HCT116 (cell line): Measurements from ENCODE around the gene FRMPD1. TPM values are rescaled to one million over a fixed set of nuclear protein-coding genes. Genes with fewer than 3 reads are reported as not detected.

Experiments used
- ATAC-seq: fragments of 200-7000 bp; cut with Tn5 transposase; 2 replicates; pipeline ENCODE4 v1.9.1; 2020; ENCODE audit warnings: mild to moderate bottlenecking, moderate library complexity
- BruUV-seq: library from RNA; stranded (reverse); fragments of 400-500 nt; replicated peaks from 2 replicates; lab custom pipeline; 2021; lab: Mats Ljungman, UMichigan
- CTCF ChIA-PET: fragments of 300-600 bp; sonication (Branson Sonifier 250); formaldehyde crosslinking; loops from one replicate; lab custom pipeline; 2021; ENCODE audit warnings: antibody characterized with exemption; lab: Charles Lee
- POLR2A ChIA-PET: fragments of 300-600, 350-600 bp; sonication (Branson Sonifier 250); formaldehyde crosslinking; loops from one replicate; lab custom pipeline; 2021; ENCODE audit warnings: antibody characterized with exemption; lab: Charles Lee
- RAD21 ChIA-PET, 2 experiments: fragments of 300-600 bp; sonication (Branson Sonifier 250); formaldehyde crosslinking; loops; one replicate each; lab custom pipeline; 2023; ENCODE audit warnings: low total read pairs in 2 of 2; ENCODE audit not compliant: uncharacterized antibody in 2 of 2, unreplicated experiment in 2 of 2, low non-redundant PET in 1 of 2; lab: Charles Lee
- DNase-seq: peaks from one replicate; pipeline ENCODE4 v3.0.0-alpha.2; 2010; ENCODE audit warnings: low read depth, low spot score
- H2AFZ ChIP-seq: fragments of 200-600 bp; shearing (Covaris generic), sonication (generic); 2 replicates; pipeline ENCODE4 v1.6.1; 2017; ENCODE audit warnings: low read depth, mixed run types, mixed read lengths, antibody characterized with exemption, low read length; ENCODE audit not compliant: poor library complexity, severe bottlenecking
- H3K27ac ChIP-seq: 2 replicates; pipeline ENCODE4 v1.5.1; 2012; ENCODE audit warnings: low read depth, low read length
- H3K27me3 ChIP-seq: fragments of 200-600 bp; sonication (generic); 2 replicates; pipeline ENCODE4 v1.6.1; 2016; ENCODE audit warnings: mixed run types, low read length, mixed read lengths; ENCODE audit not compliant: insufficient read depth
- H3K36me3 ChIP-seq, 2 experiments: fragments of 200-500 bp in 1 of 2; fragments of 200-600 bp in 1 of 2; sonication (Bioruptor generic) in 1 of 2; sonication (generic) in 1 of 2; 2 replicates each; pipeline versions ENCODE4 v1.5.1 to v1.6.1; 2014 to 2016; ENCODE audit warnings: low read length in 2 of 2, inconsistent platforms in 1 of 2, mixed read lengths in 1 of 2, mixed run types in 1 of 2; ENCODE audit not compliant: insufficient read depth in 2 of 2, control insufficient read depth in 1 of 2
- H3K4me1 ChIP-seq, 2 experiments: fragments of 200-600 bp in 1 of 2; sonication (generic) in 1 of 2; 2 replicates each; pipeline versions ENCODE4 v1.5.1 to v1.6.1; 2012 to 2017; ENCODE audit warnings: low read length in 2 of 2, inconsistent platforms in 1 of 2, mild to moderate bottlenecking in 1 of 2, mixed read lengths in 1 of 2, mixed run types in 1 of 2, moderate library complexity in 1 of 2; ENCODE audit not compliant: insufficient read depth in 2 of 2, control insufficient read depth in 1 of 2
- H3K4me2 ChIP-seq: fragments of 200-600 bp; sonication (generic); 2 replicates; pipeline ENCODE4 v1.6.1; 2017; ENCODE audit warnings: mixed run types, low read length, mixed read lengths
- H3K4me3 ChIP-seq, 2 experiments: fragments of 200-600 bp in 1 of 2; sonication (generic) in 1 of 2; replicated peaks in 1 of 2; 2 replicates each; pipeline ENCODE4 v1.5.1; 2011 to 2016; ENCODE audit warnings: low read length in 2 of 2, control low read depth in 1 of 2, low read depth in 1 of 2, mild to moderate bottlenecking in 1 of 2, mixed read lengths in 1 of 2, mixed run types in 1 of 2
- H3K79me2 ChIP-seq: fragments of 200-600 bp; sonication (generic); 2 replicates; pipeline ENCODE4 v1.6.1; 2017; ENCODE audit warnings: mild to moderate bottlenecking, mixed run types, low read length, moderate library complexity, mixed read lengths; ENCODE audit not compliant: insufficient read depth
- H3K9ac ChIP-seq: fragments of 200-600 bp; sonication (generic); 2 replicates; pipeline ENCODE4 v1.6.1; 2016; ENCODE audit warnings: low read length, mixed read lengths
- H3K9me2 ChIP-seq: fragments of 200-600 bp; sonication (generic), shearing (Covaris generic); 2 replicates; pipeline ENCODE4 v1.6.1; 2017; ENCODE audit warnings: mixed run types, mild to moderate bottlenecking, moderate library complexity; ENCODE audit not compliant: insufficient read depth
- H3K9me3 ChIP-seq, 2 experiments: fragments of 200-500 bp in 1 of 2; fragments of 200-600 bp in 1 of 2; sonication (Bioruptor generic) in 1 of 2; sonication (generic) in 1 of 2; 2 replicates each; pipeline ENCODE4 v1.6.1; 2014 to 2017; ENCODE audit warnings: low read length in 2 of 2, mixed read lengths in 2 of 2, inconsistent platforms in 1 of 2, low read depth in 1 of 2, mild to moderate bottlenecking in 1 of 2, mixed run types in 1 of 2, moderate library complexity in 1 of 2; ENCODE audit not compliant: control insufficient read depth in 1 of 2, insufficient read depth in 1 of 2
- H4K20me1 ChIP-seq: fragments of 200-600 bp; sonication (generic), shearing (Covaris generic); 2 replicates; pipeline ENCODE4 v1.6.1; 2017; ENCODE audit warnings: mixed run types, mild to moderate bottlenecking, moderate library complexity; ENCODE audit not compliant: insufficient read depth
- ATF3 ChIP-seq: IDR thresholded peaks from 2 replicates; pipeline ENCODE4 v1.6.1; 2012
- CEBPB ChIP-seq: IDR thresholded peaks from 2 replicates; pipeline ENCODE4 v1.6.1; 2012; ENCODE audit warnings: low read depth
- EZH2phosphoT487 ChIP-seq: fragments of 200-600 bp; IDR thresholded peaks from 2 replicates; pipeline ENCODE4 v1.6.1; 2018; ENCODE audit warnings: antibody characterized with exemption, borderline replicate concordance
- JUND ChIP-seq: IDR thresholded peaks from 2 replicates; pipeline ENCODE4 v1.6.1; 2012
- POLR2AphosphoS5 ChIP-seq: IDR thresholded peaks from 2 replicates; pipeline ENCODE4 v1.6.1; 2011; ENCODE audit warnings: mild to moderate bottlenecking, low read depth, low read length, moderate library complexity
- RAD21 ChIP-seq: IDR thresholded peaks from 2 replicates; pipeline ENCODE4 v1.6.1; 2012; ENCODE audit warnings: low read depth, mild to moderate bottlenecking
- REST ChIP-seq: IDR thresholded peaks from 2 replicates; pipeline ENCODE4 v1.6.1; 2012; ENCODE audit warnings: low read depth
- SP1 ChIP-seq: IDR thresholded peaks from 2 replicates; pipeline ENCODE4 v1.6.1; 2012; ENCODE audit warnings: low read depth
- SRF ChIP-seq: IDR thresholded peaks from 2 replicates; pipeline ENCODE4 v1.6.1; 2012; ENCODE audit warnings: low read depth
- TCF7L2 ChIP-seq: IDR thresholded peaks from 2 replicates; pipeline ENCODE4 v1.7.0; 2011; ENCODE audit warnings: borderline replicate concordance, inconsistent platforms; ENCODE audit not compliant: insufficient read depth, insufficient read length; ENCODE audit errors: extremely low read depth
- ZFX ChIP-seq: fragments of 450-650 bp; IDR thresholded peaks from 2 replicates; pipeline ENCODE4 v1.6.1; 2017
- intact Hi-C: fragments of 100-400 bp; cut with micrococcal nuclease; formaldehyde crosslinking; loops from 2 replicates; pipeline ENCODE4 v1.10.0; 2022
- total RNA-seq: library from RNA; stranded (reverse); gene quantifications from one replicate; pipeline ENCODE4 v1.2.1, GENCODE V29; 2021; ENCODE audit not compliant: unreplicated experiment
- TF ChIP-seq, protein P1 (sequence below): IDR thresholded peaks from 2 replicates; pipeline ENCODE4 v1.6.1; 2011; ENCODE audit warnings: mild to moderate bottlenecking, low read length, moderate library complexity; ENCODE audit not compliant: insufficient replicate concordance; ENCODE audit errors: extremely low read depth

The FRMPD1 gene
- total RNA-seq, 1 experiment from 2014 or later = 0.52 TPM

DNA sequence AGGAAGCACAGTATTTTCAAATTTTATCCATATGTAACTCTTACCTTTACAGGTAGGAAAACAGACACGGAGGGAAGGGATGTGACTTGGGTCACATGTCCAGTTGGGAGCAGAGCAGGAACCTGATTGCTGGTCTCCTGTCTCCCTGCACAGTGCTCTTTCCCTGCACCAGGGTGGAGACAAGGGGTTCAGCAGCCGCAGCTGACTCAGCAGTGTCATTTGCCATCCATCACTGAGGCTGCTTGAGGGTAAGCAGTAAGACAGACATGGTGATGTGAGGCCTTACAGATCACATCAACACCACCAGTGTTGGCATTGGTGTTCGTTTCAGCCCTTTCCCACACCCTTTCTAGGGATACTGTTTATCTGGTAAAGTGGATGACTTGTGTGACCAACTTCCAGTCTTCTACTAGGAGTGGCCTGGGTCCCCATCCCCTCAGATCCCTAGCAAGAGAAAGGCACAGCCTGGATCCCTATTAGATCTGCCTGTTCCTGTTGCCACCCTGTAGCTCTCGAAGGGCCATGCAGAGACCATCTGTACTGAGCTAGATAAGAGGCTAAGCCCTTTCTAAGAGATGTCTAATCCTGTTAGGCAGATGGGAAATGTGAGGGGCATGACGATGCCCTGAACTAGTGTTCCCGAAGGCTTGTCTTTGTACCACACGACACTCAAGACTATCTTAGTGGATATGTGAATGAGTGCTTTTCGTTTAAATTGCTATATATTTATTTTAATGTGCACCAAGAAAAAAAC is 29.1 kb downstream of the FRMPD1 start:
- no peaks in the 10 kb centered on the region for H3K79me2 ChIP-seq
- no peaks in the 10 kb centered on the region for H3K4me1 ChIP-seq
- H3K9me2 ChIP-seq = no peaks in the 10 kb centered on the region
- ChIA-PET POLR2A (no interaction called here), RAD21 (no interaction called here), CTCF (no interaction called here)
- no peak overlapping the region for H3K4me3 ChIP-seq
- H3K9ac ChIP-seq = no peak overlapping the region
- no peak overlapping the region for H2AFZ ChIP-seq
- no peak overlapping the region for H3K27ac ChIP-seq
- H3K9me3 ChIP-seq = no peaks in the 10 kb centered on the region
- no peak overlapping the region for H3K4me2 ChIP-seq
- no peaks in the 10 kb centered on the region for H3K36me3 ChIP-seq
- peaks cover 28% of the 10 kb centered on the region; the same call in 1 of the 2 replicates for H3K27me3 ChIP-seq
- ATAC-seq (no peak), DNase-seq (no peak)
- no peak for TF ChIP-seq RAD21
- TF ChIP-seq, protein P1, sequence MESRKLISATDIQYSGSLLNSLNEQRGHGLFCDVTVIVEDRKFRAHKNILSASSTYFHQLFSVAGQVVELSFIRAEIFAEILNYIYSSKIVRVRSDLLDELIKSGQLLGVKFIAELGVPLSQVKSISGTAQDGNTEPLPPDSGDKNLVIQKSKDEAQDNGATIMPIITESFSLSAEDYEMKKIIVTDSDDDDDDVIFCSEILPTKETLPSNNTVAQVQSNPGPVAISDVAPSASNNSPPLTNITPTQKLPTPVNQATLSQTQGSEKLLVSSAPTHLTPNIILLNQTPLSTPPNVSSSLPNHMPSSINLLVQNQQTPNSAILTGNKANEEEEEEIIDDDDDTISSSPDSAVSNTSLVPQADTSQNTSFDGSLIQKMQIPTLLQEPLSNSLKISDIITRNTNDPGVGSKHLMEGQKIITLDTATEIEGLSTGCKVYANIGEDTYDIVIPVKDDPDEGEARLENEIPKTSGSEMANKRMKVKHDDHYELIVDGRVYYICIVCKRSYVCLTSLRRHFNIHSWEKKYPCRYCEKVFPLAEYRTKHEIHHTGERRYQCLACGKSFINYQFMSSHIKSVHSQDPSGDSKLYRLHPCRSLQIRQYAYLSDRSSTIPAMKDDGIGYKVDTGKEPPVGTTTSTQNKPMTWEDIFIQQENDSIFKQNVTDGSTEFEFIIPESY = no peak
- TF ChIP-seq CEBPB = no peak
- TF ChIP-seq TCF7L2 = no peak
- TF ChIP-seq REST = no peak
- TF ChIP-seq EZH2phosphoT487 = no peak
- no peak for TF ChIP-seq ZFX
- TF ChIP-seq POLR2AphosphoS5 = no peak
- TF ChIP-seq ATF3 = no peak
- TF ChIP-seq JUND = no peak
- no peak for TF ChIP-seq SRF
- TF ChIP-seq SP1 = no peak
- no peaks in the 10 kb centered on the region for H4K20me1 ChIP-seq
- no TSS peak for BruUV-seq
- intact Hi-C loops = no loop called here
